NB4 (cell line): ENCODE results near the gene NOL3.

ENCODE experiments used
- CTCF ChIP-seq: IDR thresholded peaks from one replicate; pipeline ENCODE4 v1.5.1; 2012; ENCODE audit warnings: low read depth, low read length
- MAX ChIP-seq: IDR thresholded peaks from 2 replicates; pipeline ENCODE4 v1.6.1; 2011; ENCODE audit warnings: low read depth, low read length
- MYC ChIP-seq: IDR thresholded peaks from 2 replicates; pipeline ENCODE4 v1.6.1; 2011; ENCODE audit warnings: low read depth, low read length
- POLR2A ChIP-seq: IDR thresholded peaks from 2 replicates; pipeline ENCODE4 v1.6.1; 2011; ENCODE audit warnings: mild to moderate bottlenecking; ENCODE audit not compliant: insufficient read length; ENCODE audit errors: extremely low read depth

- TF ChIP-seq POLR2A (no peak), CTCF (no peak), MAX (no peak), MYC (no peak)
Measured at GRCh38 chr16:67204076-67204475, 33.7 kb downstream of the NOL3 start.
